Pancreas (tissue), 10 donors: ENCODE measurements around the gene OR51T1. TPM values are rescaled to one million over a fixed set of nuclear protein-coding genes. Genes with fewer than 3 reads are reported as not detected.

Experiments
- ATAC-seq, 4 donors: fragments of 200-7000 bp; cut with Tn5 transposase; one replicate each; pipeline versions ENCODE4 v1.8.0 to v1.9.1; 2020; ENCODE audit warnings: mild to moderate bottlenecking in 4 of 4, moderate library complexity in 4 of 4
- DNase-seq, 6 donors: peaks; one replicate each; pipeline ENCODE4 v3.0.0-alpha.2; 2020
- FAIRE-seq: peaks from 2 replicates; lab custom pipeline; 2012; peaks lifted over from hg19 to GRCh38; lab: Jason Lieb, UNC
- H3K27ac ChIP-seq, 4 donors: fragments of 200-600 bp; sonication (generic); 1 replicate in 3 of 4; 2 replicates in 1 of 4; pipeline versions ENCODE4 v1.5.0 to v1.8.0; 2020
- H3K27me3 ChIP-seq, 4 donors: fragments of 200-600 bp; one replicate each; pipeline ENCODE4 v1.8.0; 2021
- H3K36me3 ChIP-seq, 3 donors: fragments of 200-600 bp; sonication (generic) in 1 of 3; one replicate each; pipeline versions ENCODE4 v1.5.0 to v1.8.0; 2020 to 2021
- H3K4me1 ChIP-seq, 3 donors: fragments of 200-600 bp; one replicate each; pipeline ENCODE4 v1.8.0; 2021
- H3K4me3 ChIP-seq, 4 donors: fragments of 200-600 bp; sonication (generic) in 2 of 4; one replicate each; pipeline versions ENCODE4 v1.5.0 to v1.8.0; 2020 to 2021
- H3K9me3 ChIP-seq, 4 donors: fragments of 200-600 bp; one replicate each; pipeline ENCODE4 v1.8.0; 2021
- WGBS, 2 donors: extraction: QIAGEN DNeasy Blood & Tissue Kit; methylation state at CpG; one replicate each; pipeline ENCODE4 v1.1.7; 2013; 5-methylcytosine and 5-hydroxymethylcytosine counted together
- intact Hi-C, 3 donors: fragments of 100-400 bp; cut with DNase I; formaldehyde crosslinking; loops; one replicate each; pipeline versions ENCODE4 v1.11.1 to v1.14.2; 2022
- polyA plus RNA-seq, 2 donors: library from polyadenylated mRNA; stranded (reverse); fragments of 200-250 nt; gene quantifications; one replicate each; pipeline ENCODE4 v1.2.3, GENCODE V29; 2013
- total RNA-seq, 6 donors: library from RNA; stranded (reverse); fragmentation: NEBNext Ultra II Directional in 4 of 6; extraction: Animal tissue kit (Norgen Biotek cat#: 25700) in 4 of 6; gene quantifications; one replicate each; pipeline versions ENCODE4 v1.2.1 to v1.2.4, GENCODE V29; 2021 to 2023
- TF ChIP-seq, protein P1 (sequence below), 4 donors: fragments of 200-600 bp; sonication (generic) in 3 of 4; IDR thresholded peaks; one replicate each; pipeline versions ENCODE4 v1.5.0 to v1.8.0; 2021; ENCODE audit warnings: antibody characterized with exemption in 4 of 4
- donor health status: healthy with polysubstance abuse.
- donor health status: DM: no; HTN: no; CAD: no; lungs with moderate emphysema.
- donor health status: DM: no; HTN: no; CAD: no.
- donor health status: control.
- donor health status: control.
- donor health status: Bipolar disorder and iron deficiency.
- donor health status: DM: yes; HTN: yes; CAD: no.
- donor health status: DM: no; HTN: no; CAD: no.
- donor health status: DM: no; HTN: no; CAD: no.
- donor health status: DM: yes; HTN: yes; CAD: no.

The OR51T1 gene
- total and polyA plus RNA-seq, 8 donors: not detected

DNA sequence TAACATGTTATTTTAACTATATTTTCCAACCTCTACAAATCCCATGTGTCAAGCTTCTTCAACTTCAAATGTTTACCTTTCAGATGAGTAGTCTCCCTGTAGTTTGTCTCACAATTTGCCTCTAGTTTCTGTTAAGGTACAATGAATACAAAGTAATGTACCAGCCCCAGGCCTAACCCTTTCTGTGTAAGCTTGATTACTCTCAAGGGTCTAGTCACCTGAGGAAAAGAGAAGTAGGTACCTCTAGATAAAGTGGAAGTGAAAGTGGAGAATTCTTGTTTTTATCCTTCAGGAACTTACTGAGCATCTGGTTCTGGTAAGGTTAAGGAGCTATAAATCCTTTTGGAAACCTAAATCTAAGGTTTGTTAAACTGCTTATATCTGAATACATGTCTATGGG lies 21.8 kb downstream of the OR51T1 start, which contains the start of gene OR51A7:
Gene OR51A7, plus strand, starts transcription at position 300 of the 400 bp plus-strand sequence. CDS start 3,587 bp downstream, outside the sequence.
- TF ChIP-seq, protein P1, sequence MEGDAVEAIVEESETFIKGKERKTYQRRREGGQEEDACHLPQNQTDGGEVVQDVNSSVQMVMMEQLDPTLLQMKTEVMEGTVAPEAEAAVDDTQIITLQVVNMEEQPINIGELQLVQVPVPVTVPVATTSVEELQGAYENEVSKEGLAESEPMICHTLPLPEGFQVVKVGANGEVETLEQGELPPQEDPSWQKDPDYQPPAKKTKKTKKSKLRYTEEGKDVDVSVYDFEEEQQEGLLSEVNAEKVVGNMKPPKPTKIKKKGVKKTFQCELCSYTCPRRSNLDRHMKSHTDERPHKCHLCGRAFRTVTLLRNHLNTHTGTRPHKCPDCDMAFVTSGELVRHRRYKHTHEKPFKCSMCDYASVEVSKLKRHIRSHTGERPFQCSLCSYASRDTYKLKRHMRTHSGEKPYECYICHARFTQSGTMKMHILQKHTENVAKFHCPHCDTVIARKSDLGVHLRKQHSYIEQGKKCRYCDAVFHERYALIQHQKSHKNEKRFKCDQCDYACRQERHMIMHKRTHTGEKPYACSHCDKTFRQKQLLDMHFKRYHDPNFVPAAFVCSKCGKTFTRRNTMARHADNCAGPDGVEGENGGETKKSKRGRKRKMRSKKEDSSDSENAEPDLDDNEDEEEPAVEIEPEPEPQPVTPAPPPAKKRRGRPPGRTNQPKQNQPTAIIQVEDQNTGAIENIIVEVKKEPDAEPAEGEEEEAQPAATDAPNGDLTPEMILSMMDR (IDR thresholded peaks at IDR 0.05): no peak

DNA sequence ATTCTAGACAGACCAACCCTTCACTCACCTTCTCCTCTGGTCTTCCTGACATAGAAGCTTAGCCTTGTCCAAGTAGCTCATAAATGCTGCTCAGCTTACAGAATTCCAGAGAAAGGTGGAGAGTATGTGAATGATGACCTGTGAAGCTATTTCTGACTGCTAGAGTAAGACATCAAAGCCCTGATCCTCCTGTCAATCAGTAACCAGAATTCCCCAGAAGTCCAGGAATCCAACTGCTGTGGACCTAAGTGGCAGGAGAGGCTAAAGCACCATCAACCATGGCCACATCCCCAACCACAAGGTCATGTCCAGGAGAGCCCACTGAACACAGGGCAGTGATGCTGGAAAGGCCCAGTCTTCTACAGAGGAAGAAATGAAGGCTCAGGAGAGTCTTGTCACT lies 34.9 kb downstream of the OR51T1 start:
- H3K9me3 ChIP-seq: no peaks in the 10 kb centered on the region
- no peaks in the 10 kb centered on the region for H3K4me1 ChIP-seq
- intact Hi-C loops: no loop called here
- FAIRE-seq: no peak
- ATAC-seq: no peak
- TF ChIP-seq, protein P1 (IDR thresholded peaks at IDR 0.05): no peak
- no peaks in the 10 kb centered on the region for H3K27me3 ChIP-seq
- no peak overlapping the region for H3K27ac ChIP-seq
- H3K4me3 ChIP-seq: no peak overlapping the region
- DNase-seq: no peak
- H3K36me3 ChIP-seq: no peaks in the 10 kb centered on the region

More for the DNA sequence above, 21.8 kb downstream of the OR51T1 start, which contains the start of gene OR51A7:
- no peaks in the 10 kb centered on the region for H3K9me3 ChIP-seq
- no peaks in the 10 kb centered on the region for H3K36me3 ChIP-seq
- H3K27me3 ChIP-seq: no peaks in the 10 kb centered on the region
- H3K4me3 ChIP-seq: no peak within 1 kb of the TSS
- H3K27ac ChIP-seq: no peak within 1 kb of the TSS
- no peaks in the 10 kb centered on the region for H3K4me1 ChIP-seq
- no peak for DNase-seq
- intact Hi-C loops: no loop called here
- no peak for ATAC-seq
- no peak for FAIRE-seq

DNA sequence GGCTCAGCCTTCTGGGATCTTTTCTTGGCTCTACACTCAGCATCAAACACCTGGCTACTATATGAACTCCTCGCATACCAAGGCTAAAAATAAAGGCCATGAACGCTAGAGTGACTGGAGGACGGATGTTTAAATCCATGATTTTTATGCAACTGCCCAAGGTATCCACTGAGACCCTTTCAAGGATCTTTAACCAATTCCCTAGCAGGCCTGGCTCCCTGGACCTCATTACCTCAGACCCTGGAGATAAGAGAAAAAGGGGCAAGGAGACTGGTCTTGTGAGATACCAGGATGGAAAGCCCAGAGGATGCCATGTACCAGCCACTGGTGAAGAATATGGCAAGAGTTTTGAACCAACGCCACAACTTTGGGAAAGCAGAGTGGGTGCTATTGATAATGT lies 37.5 kb downstream of the OR51T1 start, which contains the start of gene OR51G2:
Gene OR51G2, minus strand, starts transcription at position 101 of the 400 bp plus-strand sequence. CDS start 3,687 bp downstream, outside the sequence.
- ATAC-seq (no peak), FAIRE-seq (no peak), DNase-seq (no peak)
- 71 to 87% methylated on average over 4 of the region's 4 CpGs for WGBS, 2 donors
- H3K4me1 ChIP-seq: no peaks in the 10 kb centered on the region
- no peaks in the 10 kb centered on the region for H3K9me3 ChIP-seq
- TF ChIP-seq, protein P1 (IDR thresholded peaks at IDR 0.05): no peak
- H3K36me3 ChIP-seq: no peaks in the 10 kb centered on the region
- no peaks in the 10 kb centered on the region for H3K27me3 ChIP-seq
- no peak within 1 kb of the TSS for H3K4me3 ChIP-seq
- intact Hi-C loops: no loop called here
- no peak within 1 kb of the TSS for H3K27ac ChIP-seq

DNA sequence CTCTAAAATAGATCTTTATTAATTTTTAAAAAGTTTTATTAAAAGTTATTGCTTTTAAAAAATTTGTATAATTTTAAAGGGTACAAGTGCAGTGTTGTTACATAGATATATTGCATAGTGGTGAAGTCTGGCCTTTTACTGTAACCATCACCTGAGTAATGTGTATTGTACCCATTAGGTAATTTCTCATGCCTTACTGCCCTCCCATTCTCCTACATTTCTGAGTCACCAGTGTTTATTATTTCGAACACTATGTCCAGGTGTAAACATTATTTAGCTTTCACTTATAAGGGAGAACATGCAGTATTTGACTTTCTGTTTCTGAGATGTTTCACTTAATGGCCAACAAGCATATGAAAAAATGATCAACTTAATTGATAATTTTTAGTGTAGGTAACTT lies 40.1 kb downstream of the OR51T1 start:
- Histone ChIP-seq H3K27me3 (no peaks in the 10 kb centered on the region), H3K36me3 (no peaks in the 10 kb centered on the region), H3K4me3 (no peak overlapping the region), H3K4me1 (no peaks in the 10 kb centered on the region), H3K27ac (no peak overlapping the region), H3K9me3 (no peaks in the 10 kb centered on the region)
- ATAC-seq: no peak
- intact Hi-C loops: no loop called here
- 61 to 80% methylated on average over 1 of the region's 1 CpG for WGBS, 2 donors
- FAIRE-seq: no peak
- no peak for DNase-seq
- TF ChIP-seq, protein P1 (IDR thresholded peaks at IDR 0.05): no peak

DNA sequence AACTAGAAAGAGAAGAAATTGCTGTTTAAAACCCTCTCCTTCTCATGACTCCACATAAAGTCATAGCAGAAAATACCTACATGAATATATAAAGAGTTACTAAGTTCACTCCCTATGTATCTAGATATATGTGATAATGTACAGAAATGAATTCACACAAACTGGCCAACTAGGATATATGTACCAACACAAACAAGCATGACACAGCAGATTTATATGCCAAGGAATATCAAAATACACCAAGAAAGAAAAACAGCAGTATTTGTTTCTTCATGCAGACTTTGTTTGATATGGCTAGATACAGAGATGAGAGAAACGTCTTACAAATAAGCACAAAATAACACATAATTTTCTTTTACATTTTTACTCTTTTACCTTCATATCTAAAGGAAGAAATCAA lies 40.6 kb downstream of the OR51T1 start:
- TF ChIP-seq, protein P1 (IDR thresholded peaks at IDR 0.05): no peak
- FAIRE-seq: no peak
- H3K4me3 ChIP-seq: no peak overlapping the region

More for the DNA sequence above, 40.6 kb downstream of the OR51T1 start:
- intact Hi-C loops: no loop called here
- DNase-seq (no peak), ATAC-seq (no peak)
- Histone ChIP-seq H3K9me3 (no peaks in the 10 kb centered on the region), H3K36me3 (no peaks in the 10 kb centered on the region), H3K27me3 (no peaks in the 10 kb centered on the region), H3K27ac (no peak overlapping the region), H3K4me1 (no peaks in the 10 kb centered on the region)
- WGBS, 2 donors: 27 to 38% methylated on average over 1 of the region's 1 CpG
